ENCODE results near the gene SEMA3A. TPM values are rescaled to one million over a fixed set of nuclear protein-coding genes. Genes with fewer than 3 reads are reported as not detected.
A peak's percentile ranks its signal among the peaks of the same experiment; 100 is the strongest.

The SEMA3A gene
- total RNA-seq, 1 experiment from 2014 or later = 32.2 TPM

- TF ChIP-seq ATF6 (CRISPR knock-in tag; IDR thresholded peaks at IDR 0.05) = no peak
- no peak for TF ChIP-seq AFF4 (CRISPR knock-in tag; IDR thresholded peaks at IDR 0.05; ENCODE audit: borderline replicate concordance)
- no peak for TF ChIP-seq FOXP1 (CRISPR knock-in tag; IDR thresholded peaks at IDR 0.05; ENCODE audit: borderline replicate concordance)
- TF ChIP-seq PRDM15 (CRISPR knock-in tag; IDR thresholded peaks at IDR 0.05) = no peak
- no peak for TF ChIP-seq ZNF671 (CRISPR knock-in tag; IDR thresholded peaks at IDR 0.05)
- no peak for TF ChIP-seq ZNF138 (CRISPR knock-in tag; conservative IDR thresholded peaks at IDR 0.05)
- TF ChIP-seq E2F5 (CRISPR knock-in tag; IDR thresholded peaks at IDR 0.05) = no peak
Observed at GRCh38 chr7:84149573-84149972, 45.0 kb downstream of the SEMA3A start (continued).

GRCh38 chr7:84145892-84146291 is 48.7 kb downstream of the SEMA3A start:
- H3K27me3 Mint-ChIP-seq (ENCODE audit: low read depth) = no peaks in the 10 kb centered on the region
- peaks cover 7% of the 10 kb centered on the region for H3K36me3 Mint-ChIP-seq
- no peak overlapping the region for H3K4me3 Mint-ChIP-seq
- DNase-seq (ENCODE audit: low spot score) = no peak
- ChIA-PET CTCF (no interaction called here), POLR2A (no interaction called here)
- ATAC-seq = no peak
- H3K27ac Mint-ChIP-seq = peak overlapping the region; percentile 87
- H3K9me3 Mint-ChIP-seq = peaks cover 4% of the 10 kb centered on the region
- peaks cover 72% of the 10 kb centered on the region for H3K4me1 Mint-ChIP-seq
- TF ChIP-seq NR1H2 (CRISPR knock-in tag; IDR thresholded peaks at IDR 0.05) (no peak), TCF7 (CRISPR knock-in tag; IDR thresholded peaks at IDR 0.05; ENCODE audit: low read depth) (no peak), NFATC4 (CRISPR knock-in tag; IDR thresholded peaks at IDR 0.05) (no peak), FOXP4 (CRISPR knock-in tag; IDR thresholded peaks at IDR 0.05) (no peak), CBFB (CRISPR knock-in tag; IDR thresholded peaks at IDR 0.05; ENCODE audit: low read depth) (no peak), TEAD1 (CRISPR knock-in tag; IDR thresholded peaks at IDR 0.05) (no peak), USF2 (CRISPR knock-in tag; IDR thresholded peaks at IDR 0.05) (no peak), ZNF138 (CRISPR knock-in tag; conservative IDR thresholded peaks at IDR 0.05) (no peak), ZNF416 (CRISPR knock-in tag; IDR thresholded peaks at IDR 0.05) (no peak), HMGA2 (CRISPR knock-in tag; IDR thresholded peaks at IDR 0.05) (no peak), ZNF263 (CRISPR knock-in tag; IDR thresholded peaks at IDR 0.05; ENCODE audit: low read depth) (no peak), EMX1 (CRISPR knock-in tag; IDR thresholded peaks at IDR 0.05) (no peak), MYBL2 (CRISPR knock-in tag; IDR thresholded peaks at IDR 0.05) (no peak), PRDM15 (CRISPR knock-in tag; IDR thresholded peaks at IDR 0.05) (no peak)
